K562 (cell line): ENCODE data around the gene AP1M2. TPM values are rescaled to one million over a fixed set of nuclear protein-coding genes. Genes with fewer than 3 reads are reported as not detected.

Experiments used
- ATAC-seq: fragments of 200-7000 bp; cut with Tn5 transposase; 3 replicates; pipeline ENCODE4 v1.9.1; 2020; ENCODE audit warnings: moderate library complexity
- BruUV-seq: library from RNA; stranded (reverse); fragments of 400-500 nt; replicated peaks from 2 replicates; lab custom pipeline; 2021; lab: Mats Ljungman, UMichigan
- CTCF ChIA-PET: fragments of 300-600 bp; formaldehyde crosslinking; extraction: SDS; loops from one replicate; lab custom pipeline; 2021; ENCODE audit warnings: low intra/inter-chr PET ratio; lab: Yijun Ruan, JAX
- POLR2A ChIA-PET: fragments of 300-600, 350-650 bp; sonication (Branson Sonifier 250); formaldehyde crosslinking; extraction: SDS; loops from one replicate; lab custom pipeline; 2021; ENCODE audit warnings: antibody characterized with exemption, inconsistent platforms; lab: Yijun Ruan, JAX
- DNase-seq, 4 experiments: peaks; one replicate each; pipeline versions ENCODE4 v3.0.0 to v3.0.0-alpha.2; 2011 to 2018; ENCODE audit warnings: low spot score in 3 of 4, mixed read lengths in 3 of 4; ENCODE audit errors: extremely low read depth in 1 of 4
- FAIRE-seq: peaks from 2 replicates; lab custom pipeline; 2011; peaks lifted over from hg19 to GRCh38; lab: Jason Lieb, UNC
- H2AFZ ChIP-seq: 2 replicates; pipeline ENCODE4 v1.6.0; 2011; ENCODE audit warnings: low read depth, low read length, control low read depth, inconsistent platforms
- H3K27ac ChIP-seq: fragments of 200-600 bp; 3 replicates; pipeline ENCODE4 v1.8.0; 2011; ENCODE audit warnings: low read depth, mild to moderate bottlenecking, control low read depth, inconsistent platforms, low read length, moderate library complexity, mixed read lengths; ENCODE audit errors: extremely low read depth
- H3K27me3 ChIP-seq, 2 experiments: fragments of 300-600 bp in 1 of 2; 2 replicates in 1 of 2; 3 replicates in 1 of 2; pipeline versions ENCODE4 v1.6.0 to v1.8.0; 2011; ENCODE audit warnings: inconsistent platforms in 2 of 2, low read length in 2 of 2, mild to moderate bottlenecking in 1 of 2, mixed read lengths in 1 of 2, moderate library complexity in 1 of 2; ENCODE audit not compliant: control insufficient read depth in 2 of 2, insufficient read depth in 2 of 2
- H3K36me3 ChIP-seq: fragments of 300-600 bp; 3 replicates; pipeline ENCODE4 v1.8.0; 2011; ENCODE audit warnings: mild to moderate bottlenecking, low read length, inconsistent platforms; ENCODE audit not compliant: control insufficient read depth, insufficient read depth
- H3K4me1 ChIP-seq, 2 experiments: fragments of 200-600 bp in 1 of 2; replicated peaks in 1 of 2; 2 replicates in 1 of 2; 3 replicates in 1 of 2; pipeline versions ENCODE4 v1.5.1 to v1.8.0; 2011; ENCODE audit warnings: inconsistent platforms in 2 of 2, low read length in 2 of 2, mild to moderate bottlenecking in 1 of 2, mixed read lengths in 1 of 2, moderate library complexity in 1 of 2; ENCODE audit not compliant: control insufficient read depth in 2 of 2, insufficient read depth in 2 of 2
- H3K4me2 ChIP-seq: 2 replicates; pipeline ENCODE4 v1.6.1; 2011; ENCODE audit warnings: low read length, control low read depth, inconsistent platforms, mixed read lengths; ENCODE audit not compliant: insufficient read depth
- H3K4me3 ChIP-seq: fragments of 200-600 bp; sonication (generic), shearing (Covaris generic); 2 replicates; pipeline ENCODE4 v1.5.1; 2016; ENCODE audit warnings: control low read depth, inconsistent platforms
- H3K79me2 ChIP-seq: fragments of 200-600 bp; 3 replicates; pipeline ENCODE4 v1.8.0; 2011; ENCODE audit warnings: low read length, inconsistent platforms; ENCODE audit not compliant: control insufficient read depth, insufficient read depth
- H3K9ac ChIP-seq, 2 experiments: 2 replicates each; pipeline versions ENCODE4 v1.6.0 to v1.6.1; 2011; ENCODE audit warnings: low read depth in 2 of 2, low read length in 2 of 2, control low read depth in 1 of 2, inconsistent platforms in 1 of 2, mild to moderate bottlenecking in 1 of 2, mixed read lengths in 1 of 2; ENCODE audit not compliant: insufficient read depth in 1 of 2
- H3K9me1 ChIP-seq: one replicate; pipeline ENCODE4 v1.6.0; 2011; ENCODE audit warnings: inconsistent platforms, mild to moderate bottlenecking, low read length, moderate library complexity; ENCODE audit not compliant: control insufficient read depth, insufficient read depth
- H3K9me3 ChIP-seq: replicated peaks from 2 replicates; pipeline ENCODE4 v1.5.1; 2011; ENCODE audit warnings: low read depth, low read length, inconsistent platforms; ENCODE audit not compliant: control insufficient read depth, insufficient read depth
- H4K20me1 ChIP-seq: replicated peaks from 2 replicates; pipeline ENCODE4 v1.6.1; 2011; ENCODE audit warnings: low read length, inconsistent platforms, mixed read lengths; ENCODE audit not compliant: control insufficient read depth, insufficient read depth
- CTBP1 ChIP-seq: fragments of 450-650 bp; IDR thresholded peaks from 2 replicates; pipeline ENCODE4 v1.6.1; 2016; ENCODE audit warnings: borderline replicate concordance
- E2F1 ChIP-seq: sonication (generic); formaldehyde crosslinking; IDR thresholded peaks from 2 replicates; pipeline ENCODE4 v1.8.1; 2023; ENCODE audit warnings: mild to moderate bottlenecking, missing genetic modification reagents, moderate library complexity
- HOXB6 ChIP-seq: fragments of 250-450 bp; sonication (Bioruptor Pico); IDR thresholded peaks from 2 replicates; pipeline ENCODE4 v1.5.1; 2022; ENCODE audit warnings: mild to moderate bottlenecking, borderline replicate concordance
- MIER1 ChIP-seq: fragments of 450-650 bp; IDR thresholded peaks from 2 replicates; pipeline ENCODE4 v1.6.1; 2016; ENCODE audit warnings: antibody characterized with exemption, mild to moderate bottlenecking, low read depth
- MYNN ChIP-seq, 2 experiments: sonication (generic); formaldehyde crosslinking in 1 of 2; IDR thresholded peaks; 2 replicates each; pipeline versions ENCODE4 v1.5.0 to v1.6.1; 2016 to 2020; ENCODE audit warnings: antibody characterized with exemption in 1 of 2, missing genetic modification reagents in 1 of 2
- PRDM10 ChIP-seq: fragments of 450-650 bp; IDR thresholded peaks from 2 replicates; pipeline ENCODE4 v1.6.1; 2018; ENCODE audit not compliant: partially characterized antibody
- RBM15 ChIP-seq: fragments of 200-400 bp; formaldehyde crosslinking; IDR thresholded peaks from 2 replicates; pipeline ENCODE4 v1.6.1; 2018; ENCODE audit warnings: mild to moderate bottlenecking, low read length, moderate library complexity; ENCODE audit not compliant: insufficient read depth
- RBM25 ChIP-seq: fragments of 200-400 bp; formaldehyde crosslinking; IDR thresholded peaks from 2 replicates; pipeline ENCODE4 v1.6.1; 2018; ENCODE audit warnings: low read length, low read depth, moderate library complexity; ENCODE audit not compliant: severe bottlenecking
- ZKSCAN8 ChIP-seq: fragments of 200-800 bp; sonication (Bioruptor generic); IDR thresholded peaks from 2 replicates; pipeline ENCODE4 v1.6.1; 2016; ENCODE audit warnings: missing genetic modification characterization, missing compliant biosample characterization
- ZNF12 ChIP-seq: sonication (generic); formaldehyde crosslinking; IDR thresholded peaks from 2 replicates; pipeline ENCODE4 v1.4.0; 2020; ENCODE audit warnings: mild to moderate bottlenecking, missing genetic modification reagents
- ZNF766 ChIP-seq: fragments of 200-800 bp; sonication (Bioruptor generic); conservative IDR thresholded peaks from 2 replicates; pipeline ENCODE4 v1.6.1; 2016; ENCODE audit warnings: missing genetic modification characterization, missing compliant biosample characterization
- WGBS: fragments of 100-300 bp; shearing (Covaris generic); methylation state at CpG from one replicate; pipeline ENCODE4 v1.1.6; 2016; ENCODE audit warnings: low coverage, mixed read lengths; ENCODE audit not compliant: insufficient coverage; ENCODE audit errors: missing lambda C conversion rate; 5-methylcytosine and 5-hydroxymethylcytosine counted together
- in situ Hi-C: fragments of 300-500 bp; cut with MboI; formaldehyde crosslinking; loops from 4 replicates; pipeline ENCODE4 v1.15.0; 2018; ENCODE audit warnings: inconsistent platforms, mixed read lengths
- intact Hi-C: fragments of 100-400 bp; cut with micrococcal nuclease; formaldehyde crosslinking; loops from 2 replicates; pipeline ENCODE4 v1.14.2; 2022
- polyA plus RNA-seq, 8 experiments: library from polyadenylated mRNA; depleted of rRNA in 4 of 8; stranded (reverse) in 5 of 8; unstranded in 3 of 8; fragments of >200 nt; fragmentation: Nextera tagmentation in 2 of 8; fragmentation: Illumina TruSeq in 1 of 8; extraction: Ambion mirVana in 2 of 8; extraction: Trizol in 1 of 8; gene quantifications; 2 replicates each; pipeline versions ENCODE4 v1.2.1 to v1.2.3, GENCODE V29; 2011 to 2014; ENCODE audit warnings: inconsistent platforms in 1 of 8, missing spikeins in 1 of 8
- total RNA-seq, 7 experiments: library from RNA; depleted of rRNA in 6 of 7; stranded (reverse); fragments of >200 nt in 6 of 7; fragmentation: Illumina TruSeq in 2 of 7; extraction: Trizol in 2 of 7; gene quantifications; 2 replicates each; pipeline versions ENCODE4 v1.2.1 to v1.2.3, GENCODE V29; 2011 to 2021; ENCODE audit warnings: low replicate concordance in 1 of 7
- TF ChIP-seq, protein P1 (sequence below), 3 experiments: IDR thresholded peaks in 2 of 3; conservative IDR thresholded peaks in 1 of 3; 2 replicates each; pipeline ENCODE4 v1.5.1; 2011 to 2012; ENCODE audit warnings: low read length in 3 of 3, mild to moderate bottlenecking in 3 of 3, control low read depth in 2 of 3, improper control_type of control experiment in 1 of 3, inconsistent platforms in 1 of 3, low read depth in 1 of 3, mixed read lengths in 1 of 3, moderate library complexity in 1 of 3; ENCODE audit not compliant: insufficient read depth in 2 of 3
- TF ChIP-seq, protein P2 (sequence below): fragments of 450-650 bp; IDR thresholded peaks from 2 replicates; pipeline ENCODE4 v1.6.1; 2016; ENCODE audit warnings: borderline replicate concordance

Gene AP1M2
- total and polyA plus RNA-seq, 9 of the 15 experiments (the other 6 are each of a cell fraction or from before 2014, with no cell fraction given): 0.33 to 1.4 (median 0.89) TPM; not detected in 1

- intact Hi-C loops: loop anchor here (5.0 kb wide), 2 partner anchors 86 to 89 kb away; partner anchors contain the start of gene ILF3
- FAIRE-seq: no peak
- Histone ChIP-seq H3K4me3 (peak overlapping the region; percentile 83), H3K4me1 (peaks cover 29 to 49% of the 10 kb centered on the region in 2 experiments), H3K9me1 (no peaks in the 10 kb centered on the region), H2AFZ (0 out of 2 replicates have a peak overlapping the region, but pooled peaks have one; percentile 15), H3K36me3 (peaks cover 22% of the 10 kb centered on the region; the same call in 2 of the 3 replicates), H3K27ac (peak overlapping the region; percentile 14), H4K20me1 (no peaks in the 10 kb centered on the region), H3K9ac (peak overlapping the region; percentile 9 to 79; a peak in 3 of 4 replicates), H3K9me3 (no peaks in the 10 kb centered on the region), H3K27me3 (no peaks in the 10 kb centered on the region), H3K4me2 (peak overlapping the region; percentile 79), H3K79me2 (peaks cover 28% of the 10 kb centered on the region)
- no peak for DNase-seq
- ATAC-seq: no peak
- POLR2A ChIA-PET: interaction anchor here (0.7 to 2.1 kb wide), 5 partner anchors 11 to 68 kb away, joined by 3 to 14 read pairs (median 3); no protein-coding TSS in a partner anchor
- WGBS: 4% methylated on average over 4 of the region's 4 CpGs
- BruUV-seq: no TSS peak
- CTCF ChIA-PET: interaction anchor here (2.1 kb wide), 1 partner anchor 25 kb away, joined by 4 read pairs; no protein-coding TSS in a partner anchor
- in situ Hi-C loops: no loop called here
- no peak for TF ChIP-seq RBM15
- TF ChIP-seq, protein P1, sequence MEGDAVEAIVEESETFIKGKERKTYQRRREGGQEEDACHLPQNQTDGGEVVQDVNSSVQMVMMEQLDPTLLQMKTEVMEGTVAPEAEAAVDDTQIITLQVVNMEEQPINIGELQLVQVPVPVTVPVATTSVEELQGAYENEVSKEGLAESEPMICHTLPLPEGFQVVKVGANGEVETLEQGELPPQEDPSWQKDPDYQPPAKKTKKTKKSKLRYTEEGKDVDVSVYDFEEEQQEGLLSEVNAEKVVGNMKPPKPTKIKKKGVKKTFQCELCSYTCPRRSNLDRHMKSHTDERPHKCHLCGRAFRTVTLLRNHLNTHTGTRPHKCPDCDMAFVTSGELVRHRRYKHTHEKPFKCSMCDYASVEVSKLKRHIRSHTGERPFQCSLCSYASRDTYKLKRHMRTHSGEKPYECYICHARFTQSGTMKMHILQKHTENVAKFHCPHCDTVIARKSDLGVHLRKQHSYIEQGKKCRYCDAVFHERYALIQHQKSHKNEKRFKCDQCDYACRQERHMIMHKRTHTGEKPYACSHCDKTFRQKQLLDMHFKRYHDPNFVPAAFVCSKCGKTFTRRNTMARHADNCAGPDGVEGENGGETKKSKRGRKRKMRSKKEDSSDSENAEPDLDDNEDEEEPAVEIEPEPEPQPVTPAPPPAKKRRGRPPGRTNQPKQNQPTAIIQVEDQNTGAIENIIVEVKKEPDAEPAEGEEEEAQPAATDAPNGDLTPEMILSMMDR (IDR thresholded peaks at IDR 0.05 in 2 of 3, conservative IDR thresholded peaks at IDR 0.05 in 1 of 3; ENCODE audit: insufficient read depth in 2 of 3, low read depth in 1 of 3, low read length in 3 of 3): no peak
- no peak for TF ChIP-seq ZNF12 (CRISPR knock-in tag)
- no peak for TF ChIP-seq MYNN (IDR thresholded peaks at IDR 0.05)
- TF ChIP-seq MYNN (CRISPR knock-in tag; IDR thresholded peaks at IDR 0.05): no peak
- no peak for TF ChIP-seq CTBP1
- TF ChIP-seq E2F1 (CRISPR knock-in tag): no peak
- no peak for TF ChIP-seq RBM25
- TF ChIP-seq MIER1: 0 out of 2 replicates have a peak, but pooled peaks have one; percentile 52
- TF ChIP-seq HOXB6: no peak
- 0 out of 2 replicates have a peak, but pooled peaks have one; percentile 5 for TF ChIP-seq ZNF766 (CRISPR knock-in tag)
- TF ChIP-seq, protein P2, sequence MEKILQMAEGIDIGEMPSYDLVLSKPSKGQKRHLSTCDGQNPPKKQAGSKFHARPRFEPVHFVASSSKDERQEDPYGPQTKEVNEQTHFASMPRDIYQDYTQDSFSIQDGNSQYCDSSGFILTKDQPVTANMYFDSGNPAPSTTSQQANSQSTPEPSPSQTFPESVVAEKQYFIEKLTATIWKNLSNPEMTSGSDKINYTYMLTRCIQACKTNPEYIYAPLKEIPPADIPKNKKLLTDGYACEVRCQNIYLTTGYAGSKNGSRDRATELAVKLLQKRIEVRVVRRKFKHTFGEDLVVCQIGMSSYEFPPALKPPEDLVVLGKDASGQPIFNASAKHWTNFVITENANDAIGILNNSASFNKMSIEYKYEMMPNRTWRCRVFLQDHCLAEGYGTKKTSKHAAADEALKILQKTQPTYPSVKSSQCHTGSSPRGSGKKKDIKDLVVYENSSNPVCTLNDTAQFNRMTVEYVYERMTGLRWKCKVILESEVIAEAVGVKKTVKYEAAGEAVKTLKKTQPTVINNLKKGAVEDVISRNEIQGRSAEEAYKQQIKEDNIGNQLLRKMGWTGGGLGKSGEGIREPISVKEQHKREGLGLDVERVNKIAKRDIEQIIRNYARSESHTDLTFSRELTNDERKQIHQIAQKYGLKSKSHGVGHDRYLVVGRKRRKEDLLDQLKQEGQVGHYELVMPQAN: 0 out of 2 replicates have a peak, but pooled peaks have one; percentile 1
- TF ChIP-seq PRDM10: no peak
- TF ChIP-seq ZKSCAN8 (CRISPR knock-in tag): no peak
Observed at GRCh38 chr19:10566408-10566657, 20.8 kb downstream of the AP1M2 start.
